ENCODE results near the gene MAP4.

Gene MAP4

GRCh38 chr3:47976135-47976732 lies 40.0 kb downstream of the MAP4 start:
- Histone ChIP-seq H3K27ac (ENCODE audit: low read depth in 2 of 2, low read length in 2 of 2) (no peak overlapping the region), H3K36me3 (ENCODE audit: control insufficient read depth in 2 of 2, insufficient read depth in 2 of 2, low read length in 2 of 2) (peaks cover 0 to 3% of the 10 kb centered on the region in 2 donors)

GRCh38 chr3:47974974-47975470 lies 41.2 kb downstream of the MAP4 start:
- H3K9me3 ChIP-seq (ENCODE audit: control insufficient read depth in 2 of 2, low read length in 2 of 2) = no peaks in the 10 kb centered on the region
- H3K9ac ChIP-seq (ENCODE audit: low read depth in 1 of 2, low read length in 2 of 2) = no peak overlapping the region
- no peak overlapping the region for H3K4me3 ChIP-seq (ENCODE audit: low read length in 2 of 2)
- no peaks in the 10 kb centered on the region for H3K4me1 ChIP-seq (ENCODE audit: control insufficient read depth in 2 of 2, insufficient read depth in 2 of 2, low read length in 2 of 2)
- H3K27ac ChIP-seq (ENCODE audit: low read depth in 2 of 2, low read length in 2 of 2) = no peak overlapping the region
- H3K36me3 ChIP-seq (ENCODE audit: control insufficient read depth in 2 of 2, insufficient read depth in 2 of 2, low read length in 2 of 2) = peaks cover 0 to 3% of the 10 kb centered on the region in 2 donors
- no peaks in the 10 kb centered on the region for H3K27me3 ChIP-seq (ENCODE audit: control insufficient read depth in 2 of 2, insufficient read depth in 2 of 2, low read length in 2 of 2)

More at GRCh38 chr3:47976135-47976732, 40.0 kb downstream of the MAP4 start:
- H3K9me3 ChIP-seq (ENCODE audit: control insufficient read depth in 2 of 2, low read length in 2 of 2) = no peaks in the 10 kb centered on the region
- H3K4me3 ChIP-seq (ENCODE audit: low read length in 2 of 2) = no peak overlapping the region
- no peaks in the 10 kb centered on the region for H3K4me1 ChIP-seq (ENCODE audit: control insufficient read depth in 2 of 2, insufficient read depth in 2 of 2, low read length in 2 of 2)
- no peaks in the 10 kb centered on the region for H3K27me3 ChIP-seq (ENCODE audit: control insufficient read depth in 2 of 2, insufficient read depth in 2 of 2, low read length in 2 of 2)
- no peak overlapping the region for H3K9ac ChIP-seq (ENCODE audit: low read depth in 1 of 2, low read length in 2 of 2)

GRCh38 chr3:47971081-47971480 lies 45.1 kb downstream of the MAP4 start:
- no peak overlapping the region for H3K27ac ChIP-seq (ENCODE audit: low read depth in 2 of 2, low read length in 2 of 2)
- H3K4me3 ChIP-seq (ENCODE audit: low read length in 2 of 2) = no peak overlapping the region
- no peaks in the 10 kb centered on the region for H3K27me3 ChIP-seq (ENCODE audit: control insufficient read depth in 2 of 2, insufficient read depth in 2 of 2, low read length in 2 of 2)
- H3K4me1 ChIP-seq (ENCODE audit: control insufficient read depth in 2 of 2, insufficient read depth in 2 of 2, low read length in 2 of 2) = no peaks in the 10 kb centered on the region
- H3K36me3 ChIP-seq (ENCODE audit: control insufficient read depth in 2 of 2, insufficient read depth in 2 of 2, low read length in 2 of 2) = peaks cover 0 to 1% of the 10 kb centered on the region in 2 donors
- H3K9ac ChIP-seq (ENCODE audit: low read depth in 1 of 2, low read length in 2 of 2) = no peak overlapping the region
- H3K9me3 ChIP-seq (ENCODE audit: control insufficient read depth in 2 of 2, low read length in 2 of 2) = no peaks in the 10 kb centered on the region

- H3K9me3 ChIP-seq (ENCODE audit: control insufficient read depth in 2 of 2, low read length in 2 of 2) = no peaks in the 10 kb centered on the region
- H3K27ac ChIP-seq (ENCODE audit: low read depth in 2 of 2, low read length in 2 of 2) = no peak overlapping the region
- H3K9ac ChIP-seq (ENCODE audit: low read depth in 1 of 2, low read length in 2 of 2) = no peak overlapping the region
- H3K4me1 ChIP-seq (ENCODE audit: control insufficient read depth in 2 of 2, insufficient read depth in 2 of 2, low read length in 2 of 2) = peaks cover 2 to 3% of the 10 kb centered on the region in 2 donors
- H3K27me3 ChIP-seq (ENCODE audit: control insufficient read depth in 2 of 2, insufficient read depth in 2 of 2, low read length in 2 of 2) = no peaks in the 10 kb centered on the region
- no peaks in the 10 kb centered on the region for H3K36me3 ChIP-seq (ENCODE audit: control insufficient read depth in 2 of 2, insufficient read depth in 2 of 2, low read length in 2 of 2)
- no peak overlapping the region for H3K4me3 ChIP-seq (ENCODE audit: low read length in 2 of 2)
Observed at GRCh38 chr3:47964740-47965139, 51.5 kb downstream of the MAP4 start.

- H3K9ac ChIP-seq (ENCODE audit: low read depth in 1 of 2, low read length in 2 of 2) = no peak overlapping the region
- H3K27ac ChIP-seq (ENCODE audit: low read depth in 2 of 2, low read length in 2 of 2) = no peak overlapping the region
- H3K4me1 ChIP-seq (ENCODE audit: control insufficient read depth in 2 of 2, insufficient read depth in 2 of 2, low read length in 2 of 2) = peaks cover 2 to 3% of the 10 kb centered on the region in 2 donors
- no peaks in the 10 kb centered on the region for H3K36me3 ChIP-seq (ENCODE audit: control insufficient read depth in 2 of 2, insufficient read depth in 2 of 2, low read length in 2 of 2)
- no peaks in the 10 kb centered on the region for H3K9me3 ChIP-seq (ENCODE audit: control insufficient read depth in 2 of 2, low read length in 2 of 2)
- no peaks in the 10 kb centered on the region for H3K27me3 ChIP-seq (ENCODE audit: control insufficient read depth in 2 of 2, insufficient read depth in 2 of 2, low read length in 2 of 2)
- no peak overlapping the region for H3K4me3 ChIP-seq (ENCODE audit: low read length in 2 of 2)
Observed at GRCh38 chr3:47961815-47962606, 54.2 kb downstream of the MAP4 start.

- H3K27me3 ChIP-seq (ENCODE audit: control insufficient read depth in 2 of 2, insufficient read depth in 2 of 2, low read length in 2 of 2) = no peaks in the 10 kb centered on the region
- no peaks in the 10 kb centered on the region for H3K36me3 ChIP-seq (ENCODE audit: control insufficient read depth in 2 of 2, insufficient read depth in 2 of 2, low read length in 2 of 2)
- no peak overlapping the region for H3K9ac ChIP-seq (ENCODE audit: low read depth in 1 of 2, low read length in 2 of 2)
- H3K27ac ChIP-seq (ENCODE audit: low read depth in 2 of 2, low read length in 2 of 2) = no peak overlapping the region
- H3K9me3 ChIP-seq (ENCODE audit: control insufficient read depth in 2 of 2, low read length in 2 of 2) = no peaks in the 10 kb centered on the region
- H3K4me3 ChIP-seq (ENCODE audit: low read length in 2 of 2) = no peak overlapping the region
- peaks cover 2 to 3% of the 10 kb centered on the region in 2 donors for H3K4me1 ChIP-seq (ENCODE audit: control insufficient read depth in 2 of 2, insufficient read depth in 2 of 2, low read length in 2 of 2)
Observed at GRCh38 chr3:47961036-47961435, 55.2 kb downstream of the MAP4 start.

- Histone ChIP-seq H3K9ac (ENCODE audit: low read depth in 1 of 2, low read length in 2 of 2) (no peak overlapping the region), H3K27ac (ENCODE audit: low read depth in 2 of 2, low read length in 2 of 2) (no peak overlapping the region), H3K27me3 (ENCODE audit: control insufficient read depth in 2 of 2, insufficient read depth in 2 of 2, low read length in 2 of 2) (no peaks in the 10 kb centered on the region), H3K36me3 (ENCODE audit: control insufficient read depth in 2 of 2, insufficient read depth in 2 of 2, low read length in 2 of 2) (no peaks in the 10 kb centered on the region), H3K9me3 (ENCODE audit: control insufficient read depth in 2 of 2, low read length in 2 of 2) (no peaks in the 10 kb centered on the region), H3K4me3 (ENCODE audit: low read length in 2 of 2) (no peak overlapping the region), H3K4me1 (ENCODE audit: control insufficient read depth in 2 of 2, insufficient read depth in 2 of 2, low read length in 2 of 2) (peaks cover 2% of the 10 kb centered on the region in 2 donors)
Observed at GRCh38 chr3:47956521-47956920, 59.7 kb downstream of the MAP4 start.

GRCh38 chr3:47954567-47954966 lies 61.6 kb downstream of the MAP4 start:
- Histone ChIP-seq H3K9ac (ENCODE audit: low read depth in 1 of 2, low read length in 2 of 2) (no peak overlapping the region), H3K9me3 (ENCODE audit: control insufficient read depth in 2 of 2, low read length in 2 of 2) (no peaks in the 10 kb centered on the region), H3K27me3 (ENCODE audit: control insufficient read depth in 2 of 2, insufficient read depth in 2 of 2, low read length in 2 of 2) (no peaks in the 10 kb centered on the region), H3K36me3 (ENCODE audit: control insufficient read depth in 2 of 2, insufficient read depth in 2 of 2, low read length in 2 of 2) (no peaks in the 10 kb centered on the region), H3K4me3 (ENCODE audit: low read length in 2 of 2) (no peak overlapping the region), H3K27ac (ENCODE audit: low read depth in 2 of 2, low read length in 2 of 2) (no peak overlapping the region), H3K4me1 (ENCODE audit: control insufficient read depth in 2 of 2, insufficient read depth in 2 of 2, low read length in 2 of 2) (no peaks in the 10 kb centered on the region)

GRCh38 chr3:47950453-47951169 lies 65.6 kb downstream of the MAP4 start:
- Histone ChIP-seq H3K4me1 (ENCODE audit: control insufficient read depth in 2 of 2, insufficient read depth in 2 of 2, low read length in 2 of 2) (no peaks in the 10 kb centered on the region), H3K36me3 (ENCODE audit: control insufficient read depth in 2 of 2, insufficient read depth in 2 of 2, low read length in 2 of 2) (no peaks in the 10 kb centered on the region), H3K27me3 (ENCODE audit: control insufficient read depth in 2 of 2, insufficient read depth in 2 of 2, low read length in 2 of 2) (no peaks in the 10 kb centered on the region), H3K9me3 (ENCODE audit: control insufficient read depth in 2 of 2, low read length in 2 of 2) (no peaks in the 10 kb centered on the region), H3K27ac (ENCODE audit: low read depth in 2 of 2, low read length in 2 of 2) (no peak overlapping the region), H3K9ac (ENCODE audit: low read depth in 1 of 2, low read length in 2 of 2) (no peak overlapping the region), H3K4me3 (ENCODE audit: low read length in 2 of 2) (no peak overlapping the region)

- Histone ChIP-seq H3K27ac (ENCODE audit: low read depth in 2 of 2, low read length in 2 of 2) (no peak overlapping the region), H3K9ac (ENCODE audit: low read depth in 1 of 2, low read length in 2 of 2) (no peak overlapping the region), H3K9me3 (ENCODE audit: control insufficient read depth in 2 of 2, low read length in 2 of 2) (no peaks in the 10 kb centered on the region), H3K27me3 (ENCODE audit: control insufficient read depth in 2 of 2, insufficient read depth in 2 of 2, low read length in 2 of 2) (no peaks in the 10 kb centered on the region), H3K4me1 (ENCODE audit: control insufficient read depth in 2 of 2, insufficient read depth in 2 of 2, low read length in 2 of 2) (no peaks in the 10 kb centered on the region), H3K4me3 (ENCODE audit: low read length in 2 of 2) (no peak overlapping the region), H3K36me3 (ENCODE audit: control insufficient read depth in 2 of 2, insufficient read depth in 2 of 2, low read length in 2 of 2) (no peaks in the 10 kb centered on the region)
Observed at GRCh38 chr3:47949979-47950378, 66.2 kb downstream of the MAP4 start.

Data from mucosa of rectum (tissue), 2 donors.